Endothelial cell of umbilical vein (primary cell): ENCODE results near the gene HDAC7. TPM values are rescaled to one million over a fixed set of nuclear protein-coding genes. Genes with fewer than 3 reads are reported as not detected.

Source experiments
- BruUV-seq: library from RNA; stranded (reverse); fragments of 400-500 nt; replicated peaks from 2 replicates; lab custom pipeline; 2021; lab: Mats Ljungman, UMichigan
- CTCF ChIA-PET: fragments of 300-600, 350-600 bp; sonication (Branson Sonifier 250); formaldehyde crosslinking; loops from one replicate; lab custom pipeline; 2021; ENCODE audit warnings: antibody characterized with exemption, inconsistent platforms; lab: Charles Lee
- POLR2A ChIA-PET: fragments of 300-600, 350-600 bp; sonication (Branson Sonifier 250); formaldehyde crosslinking; loops from one replicate; lab custom pipeline; 2021; ENCODE audit warnings: antibody characterized with exemption, inconsistent platforms; lab: Charles Lee
- DNase-seq: peaks from one replicate; pipeline ENCODE4 v3.0.0-alpha.2; 2011; ENCODE audit warnings: low read depth, low spot score
- FAIRE-seq: peaks from 2 replicates; lab custom pipeline; 2011; peaks lifted over from hg19 to GRCh38; lab: Jason Lieb, UNC
- H2AFZ ChIP-seq: 2 replicates; pipeline ENCODE4 v1.6.0; 2012; ENCODE audit warnings: low read depth, low read length, control low read depth, inconsistent platforms
- H3K27ac ChIP-seq: 2 replicates; pipeline ENCODE4 v1.5.1; 2011; ENCODE audit warnings: low read depth, mild to moderate bottlenecking, control low read depth, low read length, moderate library complexity; ENCODE audit not compliant: insufficient read depth
- H3K27me3 ChIP-seq, 2 experiments: 2 replicates each; pipeline versions ENCODE4 v1.6.0 to v1.6.1; 2011; ENCODE audit warnings: low read length in 2 of 2, mixed read lengths in 1 of 2; ENCODE audit not compliant: control insufficient read depth in 2 of 2, insufficient read depth in 2 of 2
- H3K36me3 ChIP-seq, 2 experiments: 2 replicates in 1 of 2; 3 replicates in 1 of 2; pipeline ENCODE4 v1.5.1; 2011; ENCODE audit warnings: low read length in 2 of 2, mild to moderate bottlenecking in 1 of 2, moderate library complexity in 1 of 2; ENCODE audit not compliant: control insufficient read depth in 2 of 2, insufficient read depth in 2 of 2; ENCODE audit errors: extremely low read depth in 1 of 2
- H3K4me1 ChIP-seq: 3 replicates; pipeline ENCODE4 v1.5.1; 2011; ENCODE audit warnings: mild to moderate bottlenecking, low read length; ENCODE audit not compliant: control insufficient read depth, insufficient read depth; ENCODE audit errors: extremely low read depth
- H3K4me2 ChIP-seq: 2 replicates; pipeline ENCODE4 v1.6.1; 2011; ENCODE audit warnings: low read length, control low read depth, mixed read lengths; ENCODE audit not compliant: insufficient read depth
- H3K4me3 ChIP-seq, 3 experiments: fragments of 200-600 bp in 1 of 3; sonication (generic), shearing (Covaris generic) in 1 of 3; replicated peaks in 1 of 3; 2 replicates each; pipeline ENCODE4 v1.5.1; 2011 to 2016; ENCODE audit warnings: control low read depth in 3 of 3, low read length in 3 of 3, mild to moderate bottlenecking in 2 of 3, inconsistent platforms in 1 of 3, low read depth in 1 of 3, moderate library complexity in 1 of 3; ENCODE audit not compliant: insufficient read depth in 1 of 3
- H3K79me2 ChIP-seq: 2 replicates; pipeline ENCODE4 v1.6.0; 2012; ENCODE audit warnings: low read length, inconsistent platforms; ENCODE audit not compliant: control insufficient read depth, insufficient read depth
- H3K9ac ChIP-seq: replicated peaks from 2 replicates; pipeline ENCODE3; 2011; ENCODE audit warnings: low read length, control low read depth; ENCODE audit not compliant: insufficient read depth; ENCODE audit errors: extremely low read depth
- H3K9me1 ChIP-seq: replicated peaks from 3 replicates; pipeline ENCODE4 v1.6.0; 2011; ENCODE audit warnings: mild to moderate bottlenecking, low read length; ENCODE audit not compliant: control insufficient read depth, insufficient read depth; ENCODE audit errors: extremely low read depth
- H3K9me3 ChIP-seq: replicated peaks from 2 replicates; pipeline ENCODE4 v1.5.1; 2012; ENCODE audit warnings: low read length, inconsistent platforms; ENCODE audit not compliant: control insufficient read depth, insufficient read depth
- H4K20me1 ChIP-seq: replicated peaks from 2 replicates; pipeline ENCODE3; 2011; ENCODE audit warnings: mild to moderate bottlenecking, low read length; ENCODE audit not compliant: control insufficient read depth, insufficient read depth; ENCODE audit errors: extremely low read depth
- CTCF ChIP-seq, 2 donors: IDR thresholded peaks; 1 replicate in 1 of 2; 2 replicates in 1 of 2; pipeline ENCODE4 v1.5.1; 2011; ENCODE audit warnings: low read length in 2 of 2, mild to moderate bottlenecking in 2 of 2, moderate library complexity in 2 of 2, control low read depth in 1 of 2, inconsistent platforms in 1 of 2, low read depth in 1 of 2; ENCODE audit not compliant: insufficient read depth in 1 of 2; ENCODE audit errors: extremely low read depth in 1 of 2
- EZH2 ChIP-seq: IDR thresholded peaks from 2 replicates; pipeline ENCODE4 v1.6.1; 2012; ENCODE audit warnings: borderline replicate concordance, low read depth, mild to moderate bottlenecking, moderate library complexity, low read length, inconsistent platforms; ENCODE audit not compliant: severe bottlenecking
- FOS ChIP-seq: IDR thresholded peaks from 2 replicates; pipeline ENCODE4 v1.6.1; 2011; ENCODE audit warnings: mild to moderate bottlenecking, low read length, moderate library complexity, borderline replicate concordance; ENCODE audit not compliant: insufficient read depth
- GATA2 ChIP-seq: IDR thresholded peaks from 2 replicates; pipeline ENCODE4 v1.7.0; 2011; ENCODE audit warnings: low read depth, mild to moderate bottlenecking, moderate library complexity, mixed read lengths, low read length; ENCODE audit not compliant: insufficient read length, insufficient read depth
- JUN ChIP-seq: IDR thresholded peaks from 2 replicates; pipeline ENCODE4 v1.6.1; 2011; ENCODE audit warnings: borderline replicate concordance, low read depth; ENCODE audit not compliant: insufficient read length, insufficient read depth
- MAX ChIP-seq: IDR thresholded peaks from 2 replicates; pipeline ENCODE4 v1.6.1; 2011; ENCODE audit not compliant: insufficient read depth, insufficient read length
- MYC ChIP-seq: IDR thresholded peaks from one replicate; pipeline ENCODE4 v1.6.1; 2011; ENCODE audit warnings: mild to moderate bottlenecking, low read depth, low read length
- POLR2A ChIP-seq: IDR thresholded peaks from 2 replicates; pipeline ENCODE4 v1.6.1; 2012; ENCODE audit warnings: low read depth, mild to moderate bottlenecking, control low read depth, low read length
- POLR2AphosphoS5 ChIP-seq: IDR thresholded peaks from 2 replicates; pipeline ENCODE4 v1.6.1; 2012; ENCODE audit warnings: low read depth, mild to moderate bottlenecking, control low read depth, low read length, moderate library complexity; ENCODE audit not compliant: insufficient read depth
- dilution Hi-C: fragments of 300-500 bp; cut with MboI; formaldehyde crosslinking; loops from one replicate; pipeline ENCODE4 v1.15.0; 2019; ENCODE audit warnings: low sequenced_read_pairs; ENCODE audit not compliant: extremely low pct_ligation_motif_present
- intact Hi-C: fragments of 100-400 bp; cut with micrococcal nuclease; formaldehyde crosslinking; loops from one replicate; pipeline ENCODE4 v1.10.0; 2022
- polyA plus RNA-seq, 4 experiments: library from polyadenylated mRNA; depleted of rRNA in 3 of 4; stranded (reverse) in 3 of 4; unstranded in 1 of 4; fragments of >200 nt; gene quantifications; 2 replicates each; pipeline versions ENCODE4 v1.2.1 to v1.2.3, GENCODE V29; 2011 to 2012; ENCODE audit warnings: missing spikeins in 1 of 4
- total RNA-seq: library from RNA; stranded (reverse); gene quantifications from 2 replicates; pipeline ENCODE4 v1.2.3, GENCODE V29; 2021

The HDAC7 gene
- total and polyA plus RNA-seq, 2 donors (not counting 3 experiments of a cell fraction or from before 2014, with no cell fraction given): 119 to 249 TPM

GRCh38 chr12:47841910-47842309 lies 22.2 kb upstream of the HDAC7 start:
- POLR2A ChIA-PET: no interaction called here
- Histone ChIP-seq H3K9me3 (no peaks in the 10 kb centered on the region), H3K79me2 (no peaks in the 10 kb centered on the region), H3K4me2 (no peak overlapping the region), H3K36me3 (no peaks in the 10 kb centered on the region), H3K4me3 (no peak overlapping the region), H4K20me1 (no peaks in the 10 kb centered on the region), H3K27me3 (no peaks in the 10 kb centered on the region), H3K9me1 (no peaks in the 10 kb centered on the region), H3K27ac (no peak overlapping the region), H3K9ac (no peak overlapping the region), H2AFZ (no peak overlapping the region), H3K4me1 (no peaks in the 10 kb centered on the region)
- TF ChIP-seq POLR2A (no peak), MAX (no peak), MYC (no peak), JUN (no peak), CTCF (IDR thresholded peaks at IDR 0.05; ENCODE audit: extremely low read depth in 1 of 2, insufficient read depth in 1 of 2, low read depth in 1 of 2, low read length in 2 of 2) (no peak), POLR2AphosphoS5 (no peak), FOS (no peak), GATA2 (no peak), EZH2 (no peak)
- intact Hi-C loops (no loop called here), dilution Hi-C loops (no loop called here)
- FAIRE-seq (no peak), DNase-seq (peak; percentile 13)
- BruUV-seq: no TSS peak
- CTCF ChIA-PET: interaction anchor here (0.7 to 15.5 kb wide), 11 partner anchors 10 to 776 kb away, joined by 3 to 427 read pairs (median 7); partner anchors contain the start of genes HDAC7 and VDR
